Loucy (cell line): Measurements from ENCODE around the gene FAM236B.
"Not testable (repeated sequence)": the region's sequence is repeated elsewhere in the genome, so short reads cannot be mapped to it uniquely, and the experiment has no call there.

Experiments used
- H2AFZ ChIP-seq: fragments of 200-600 bp; sonication (generic); 2 replicates; pipeline ENCODE4 v1.6.0; 2016; ENCODE audit warnings: antibody characterized with exemption, mild to moderate bottlenecking, low read length, moderate library complexity
- H3F3A ChIP-seq: fragments of 200-600 bp; 2 replicates; pipeline ENCODE4 v1.6.0; 2016; ENCODE audit warnings: antibody characterized with exemption, low read depth, mild to moderate bottlenecking
- H3K27me3 ChIP-seq: fragments of 200-600 bp; sonication (generic); 2 replicates; pipeline ENCODE4 v1.6.1; 2014; ENCODE audit warnings: low read length, mild to moderate bottlenecking; ENCODE audit not compliant: insufficient read depth, poor library complexity, severe bottlenecking
- H3K36me3 ChIP-seq: fragments of 200-600 bp; sonication (generic); 2 replicates; pipeline ENCODE4 v1.6.1; 2016; ENCODE audit warnings: low read length; ENCODE audit not compliant: insufficient read depth
- H3K4me1 ChIP-seq: fragments of 200-600 bp; sonication (generic); 2 replicates; pipeline ENCODE4 v1.5.1; 2014; ENCODE audit warnings: low read length, mild to moderate bottlenecking; ENCODE audit not compliant: insufficient read depth, poor library complexity, severe bottlenecking
- H3K4me2 ChIP-seq: fragments of 200-600 bp; sonication (generic); 2 replicates; pipeline ENCODE4 v1.6.0; 2014; ENCODE audit warnings: antibody characterized with exemption, low read length, low read depth, mild to moderate bottlenecking; ENCODE audit not compliant: poor library complexity, severe bottlenecking
- H3K4me3 ChIP-seq: fragments of 200-600 bp; sonication (generic); 2 replicates; pipeline ENCODE4 v1.5.1; 2014; ENCODE audit warnings: low read length, mild to moderate bottlenecking, mixed read lengths; ENCODE audit not compliant: poor library complexity, severe bottlenecking
- H3K79me2 ChIP-seq: fragments of 200-600 bp; sonication (generic); 2 replicates; pipeline ENCODE4 v1.6.1; 2014; ENCODE audit warnings: low read length; ENCODE audit not compliant: insufficient read depth
- H3K9ac ChIP-seq: fragments of 200-600 bp; sonication (generic); 2 replicates; pipeline ENCODE4 v1.6.0; 2014; ENCODE audit warnings: mild to moderate bottlenecking, low read depth, low read length, moderate library complexity; ENCODE audit not compliant: poor library complexity, severe bottlenecking
- H3K9me2 ChIP-seq: fragments of 200-600 bp; sonication (generic); replicated peaks from 2 replicates; pipeline ENCODE4 v1.6.1; 2016; ENCODE audit warnings: low read depth, low read length, mixed read lengths
- H3K9me3 ChIP-seq: fragments of 200-600 bp; sonication (generic); 2 replicates; pipeline ENCODE4 v1.6.1; 2014; ENCODE audit warnings: mild to moderate bottlenecking, antibody characterized with exemption, low read length, low read depth; ENCODE audit not compliant: insufficient read depth
- H4K20me1 ChIP-seq: fragments of 200-600 bp; sonication (generic); 2 replicates; pipeline ENCODE4 v1.6.0; 2014; ENCODE audit warnings: antibody characterized with exemption, low read length, mild to moderate bottlenecking; ENCODE audit not compliant: insufficient read depth, poor library complexity, severe bottlenecking

The FAM236B gene

GRCh38 chrX:72782560-72782959, at the start of gene FAM236B:
Gene FAM236B (minus strand): TSS chrX:72782660. CDS start chrX:72782560, 100 bp downstream.
- not testable (repeated sequence) for H3K9ac ChIP-seq, H3K27me3 ChIP-seq, H3K4me2 ChIP-seq, H3K4me3 ChIP-seq, H3K79me2 ChIP-seq, H3K9me2 ChIP-seq, H2AFZ ChIP-seq, H4K20me1 ChIP-seq, H3K4me1 ChIP-seq, H3K36me3 ChIP-seq, H3K9me3 ChIP-seq, H3F3A ChIP-seq

GRCh38 chrX:72830701-72831100, 48.2 kb upstream of the FAM236B start:
- not testable (repeated sequence) for H3K79me2 ChIP-seq, H3F3A ChIP-seq, H3K9me3 ChIP-seq, H3K9ac ChIP-seq, H4K20me1 ChIP-seq, H3K9me2 ChIP-seq, H3K4me3 ChIP-seq, H3K36me3 ChIP-seq, H3K4me2 ChIP-seq, H2AFZ ChIP-seq, H3K4me1 ChIP-seq, H3K27me3 ChIP-seq

DNA sequence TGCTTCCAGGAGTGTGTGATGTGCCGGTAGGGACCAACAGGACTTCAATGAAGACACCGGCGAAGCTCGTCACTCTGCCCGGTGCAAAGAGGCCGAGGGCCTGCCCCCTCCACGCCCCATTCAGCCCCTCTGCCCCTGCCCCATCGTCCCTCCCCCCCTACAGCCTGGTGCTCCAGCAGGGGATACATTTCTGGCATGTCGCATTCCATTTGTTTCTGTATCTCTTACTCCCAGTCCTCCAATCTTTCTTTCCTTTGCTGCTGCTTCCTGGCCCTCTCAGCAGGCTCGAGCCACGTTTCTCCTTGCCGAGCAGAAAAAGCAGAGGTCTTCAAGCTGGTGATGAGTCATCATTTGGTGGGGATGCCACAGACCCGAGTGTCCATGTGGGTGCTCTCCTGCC, 25.6 kb upstream of the FAM236B start, which contains the start of gene FAM236D:
Gene FAM236D (minus strand): TSS at position 101 of the 400 bp plus-strand sequence. CDS start 100 bp downstream, at position 1.
- H3K4me3 ChIP-seq, H3F3A ChIP-seq, H3K9me3 ChIP-seq, H3K4me1 ChIP-seq, H3K79me2 ChIP-seq, H3K27me3 ChIP-seq, H3K9me2 ChIP-seq, H3K9ac ChIP-seq, H4K20me1 ChIP-seq, H2AFZ ChIP-seq, H3K36me3 ChIP-seq, H3K4me2 ChIP-seq: not testable (repeated sequence)

GRCh38 chrX:72790390-72790789, 7.9 kb upstream of the FAM236B start:
- H3K4me2 ChIP-seq, H3K4me3 ChIP-seq, H3K79me2 ChIP-seq, H3K9ac ChIP-seq, H3K9me2 ChIP-seq, H4K20me1 ChIP-seq, H3K36me3 ChIP-seq, H3K27me3 ChIP-seq, H3F3A ChIP-seq, H3K9me3 ChIP-seq, H2AFZ ChIP-seq, H3K4me1 ChIP-seq: not testable (repeated sequence)

DNA sequence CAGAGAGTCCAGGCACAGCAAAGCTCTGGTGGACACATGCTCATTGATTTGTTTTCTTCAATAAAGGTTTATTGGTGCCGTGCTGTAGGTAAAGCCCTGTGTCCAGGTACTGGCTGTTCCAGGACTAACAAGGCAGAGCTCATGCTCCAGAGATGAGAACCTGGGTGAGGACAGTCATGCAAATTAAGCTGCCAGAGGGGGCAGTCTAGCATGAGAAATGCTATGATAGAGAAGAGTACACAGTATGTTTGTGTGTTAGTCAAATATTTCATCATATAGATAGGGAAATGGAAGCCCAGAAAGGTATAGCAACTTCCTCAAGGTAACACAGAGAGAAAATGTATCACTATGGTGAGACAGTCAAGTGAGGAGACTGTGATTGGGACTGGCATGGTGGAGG, 5.7 kb upstream of the FAM236B start:
- not testable (repeated sequence) for H3K36me3 ChIP-seq, H3K27me3 ChIP-seq, H4K20me1 ChIP-seq, H3K9me3 ChIP-seq, H3K4me2 ChIP-seq, H3K4me1 ChIP-seq, H3K4me3 ChIP-seq, H2AFZ ChIP-seq, H3K9me2 ChIP-seq, H3K9ac ChIP-seq, H3K79me2 ChIP-seq, H3F3A ChIP-seq

DNA sequence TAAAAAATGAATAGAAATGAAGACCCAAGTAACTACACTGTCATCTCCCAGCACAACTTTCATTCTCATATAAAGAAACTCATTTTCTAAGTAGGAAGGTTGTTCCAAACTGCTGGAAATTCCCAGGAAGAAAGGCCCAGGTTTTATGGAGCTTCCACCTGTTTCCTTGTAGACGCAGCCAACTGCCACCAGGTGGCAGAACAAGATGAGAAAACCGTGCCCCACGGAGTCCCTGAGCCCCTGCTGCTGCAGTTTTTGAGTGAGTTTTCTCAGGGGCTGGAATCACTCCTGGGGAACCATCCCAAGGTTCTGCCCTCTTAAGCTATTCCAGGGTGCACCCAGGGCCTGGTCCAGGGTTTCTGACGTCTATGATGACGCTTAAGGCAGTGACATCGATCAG, 1.5 kb upstream of the FAM236B start:
- H3K27me3 ChIP-seq, H3K4me3 ChIP-seq, H3K9me2 ChIP-seq, H3F3A ChIP-seq, H3K4me1 ChIP-seq, H3K9me3 ChIP-seq, H3K79me2 ChIP-seq, H3K4me2 ChIP-seq, H2AFZ ChIP-seq, H4K20me1 ChIP-seq, H3K9ac ChIP-seq, H3K36me3 ChIP-seq: not testable (repeated sequence)

DNA sequence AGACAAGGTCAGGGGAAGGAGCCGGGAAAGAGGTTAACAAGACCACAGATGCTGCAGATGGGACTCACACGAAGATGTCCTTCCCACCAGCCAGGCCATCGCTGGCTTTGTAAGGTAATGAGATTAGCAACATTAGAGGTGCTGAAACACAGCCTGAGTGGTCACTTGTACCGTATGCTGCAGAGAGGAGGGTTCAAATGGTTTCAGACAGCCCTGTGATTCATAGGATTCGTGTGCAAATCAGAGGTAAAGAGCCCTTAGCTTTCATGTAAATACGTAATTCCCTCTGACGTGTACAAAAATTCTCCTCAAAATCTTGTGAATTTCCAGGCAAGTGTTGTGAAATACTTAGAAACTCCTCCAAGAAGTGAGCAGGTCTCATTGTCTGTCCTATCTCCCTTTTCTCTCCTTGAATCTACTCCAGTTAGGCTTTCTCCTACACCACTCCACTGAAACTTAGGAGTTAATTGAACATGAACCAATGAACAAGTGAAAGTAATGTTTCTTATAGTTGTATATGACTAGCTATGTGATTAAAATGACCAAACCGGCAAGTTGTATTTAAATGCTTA, 991 bp upstream of the FAM236B start:
- H3K4me2 ChIP-seq, H3K27me3 ChIP-seq, H3K9me3 ChIP-seq, H3K4me3 ChIP-seq, H2AFZ ChIP-seq, H4K20me1 ChIP-seq, H3K4me1 ChIP-seq, H3K9me2 ChIP-seq, H3K36me3 ChIP-seq, H3K9ac ChIP-seq, H3F3A ChIP-seq, H3K79me2 ChIP-seq: not testable (repeated sequence)

DNA sequence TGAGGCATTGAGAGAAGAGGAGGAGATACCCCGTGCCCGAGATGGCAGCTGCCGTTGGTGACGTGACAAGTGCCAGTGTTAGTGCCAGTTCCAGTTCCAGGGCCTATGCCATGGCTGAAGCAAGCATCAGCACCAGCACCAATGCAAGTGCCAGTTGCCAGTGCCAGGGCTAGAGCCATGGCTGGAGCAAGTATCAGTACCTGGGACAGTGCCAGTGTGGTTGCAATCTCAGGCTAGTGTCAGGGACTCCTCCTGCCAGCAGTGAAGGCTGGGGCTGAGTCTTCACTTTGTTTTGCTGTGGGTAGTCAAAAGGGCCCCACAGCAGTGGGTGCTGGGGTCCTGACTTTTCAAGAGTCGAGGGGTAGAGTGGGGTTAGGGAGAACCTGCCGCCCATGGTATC, 4.3 kb downstream of the FAM236B start:
- H3K4me2 ChIP-seq, H3K9me3 ChIP-seq, H3K4me1 ChIP-seq, H2AFZ ChIP-seq, H3K4me3 ChIP-seq, H3K27me3 ChIP-seq, H3K9ac ChIP-seq, H3K79me2 ChIP-seq, H4K20me1 ChIP-seq, H3F3A ChIP-seq, H3K36me3 ChIP-seq, H3K9me2 ChIP-seq: not testable (repeated sequence)
